ENCODE results near the gene RUNX2. TPM values are rescaled to one million over a fixed set of nuclear protein-coding genes. Genes with fewer than 3 reads are reported as not detected.

Gene RUNX2
- polyA plus RNA-seq, 1 donor from 2014 or later, result not detected

DNA sequence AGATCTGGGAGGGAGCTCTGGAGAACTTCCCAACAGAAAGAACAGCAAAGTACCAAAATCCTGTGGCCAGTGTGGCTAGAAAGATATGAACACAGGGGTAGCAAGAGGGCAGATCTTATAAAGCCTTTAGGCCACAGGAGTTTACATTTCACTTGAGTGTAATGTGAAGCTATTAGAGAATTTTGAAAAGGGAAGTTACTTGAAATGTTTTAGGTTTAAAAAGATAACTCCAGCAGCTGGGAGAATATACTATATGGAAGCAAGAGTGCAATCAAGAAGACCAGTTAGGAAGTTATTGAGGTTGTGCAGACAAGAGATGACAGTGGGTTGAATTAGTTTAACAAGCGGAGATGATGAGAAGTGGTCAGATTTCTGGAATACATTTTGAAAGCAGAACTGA is 41.7 kb downstream of the RUNX2 start:
- no peaks in the 10 kb centered on the region for H3K9me2 ChIP-seq (ENCODE audit: insufficient read depth, low read length)
- H3F3A ChIP-seq (ENCODE audit: insufficient read depth, low read length, poor library complexity, severe bottlenecking), result no peaks in the 10 kb centered on the region
- H4K20me1 ChIP-seq (ENCODE audit: insufficient read depth), result no peaks in the 10 kb centered on the region
- no peak overlapping the region for H3K4me3 ChIP-seq (ENCODE audit: low read length)
- H3K4me2 ChIP-seq (ENCODE audit: low read length), result no peak overlapping the region
- H3K79me2 ChIP-seq (replicated peaks; ENCODE audit: insufficient read depth, low read length), result no peaks in the 10 kb centered on the region
- H3K9ac ChIP-seq (ENCODE audit: low read length), result no peak overlapping the region
- H3K27me3 ChIP-seq (ENCODE audit: insufficient read depth, low read depth, low read length), result no peaks in the 10 kb centered on the region
- no peaks in the 10 kb centered on the region for H3K9me3 ChIP-seq (ENCODE audit: low read length)
- H3K36me3 ChIP-seq (ENCODE audit: insufficient read depth, low read length), result no peaks in the 10 kb centered on the region
- no peak for TF ChIP-seq TAF1 (IDR thresholded peaks at IDR 0.05; ENCODE audit: low read depth)
- no peak for TF ChIP-seq EP300 (conservative IDR thresholded peaks at IDR 0.05; ENCODE audit: poor library complexity, severe bottlenecking)
- no peak for TF ChIP-seq MXI1 (conservative IDR thresholded peaks at IDR 0.05; ENCODE audit: poor library complexity, severe bottlenecking)
- TF ChIP-seq CTCF (IDR thresholded peaks at IDR 0.05; ENCODE audit: poor library complexity, severe bottlenecking), result no peak
- no peak overlapping the region for H3K27ac ChIP-seq (ENCODE audit: low read length)
- no peak overlapping the region for H2AFZ ChIP-seq (ENCODE audit: low read depth, low read length)

GRCh38 chr6:45371924-45372573 is 43.9 kb downstream of the RUNX2 start:
- no peak overlapping the region for H3K4me2 ChIP-seq (ENCODE audit: low read length)
- peaks cover 3% of the 10 kb centered on the region for H3F3A ChIP-seq (ENCODE audit: insufficient read depth, low read length, poor library complexity, severe bottlenecking)
- H4K20me1 ChIP-seq (ENCODE audit: insufficient read depth), result no peaks in the 10 kb centered on the region
- H3K36me3 ChIP-seq (ENCODE audit: insufficient read depth, low read length), result no peaks in the 10 kb centered on the region
- no peak overlapping the region for H3K27ac ChIP-seq (ENCODE audit: low read length)
- H3K9ac ChIP-seq (ENCODE audit: low read length), result no peak overlapping the region
- H2AFZ ChIP-seq (ENCODE audit: low read depth, low read length), result no peak overlapping the region
- H3K9me2 ChIP-seq (ENCODE audit: insufficient read depth, low read length), result no peaks in the 10 kb centered on the region
- no peaks in the 10 kb centered on the region for H3K9me3 ChIP-seq (ENCODE audit: low read length)
- H3K79me2 ChIP-seq (replicated peaks; ENCODE audit: insufficient read depth, low read length), result peaks cover 16% of the 10 kb centered on the region
- no peak for TF ChIP-seq POLR2AphosphoS5 (IDR thresholded peaks at IDR 0.05)
- no peak for TF ChIP-seq SMC3 (conservative IDR thresholded peaks at IDR 0.05; ENCODE audit: poor library complexity)
- no peak for TF ChIP-seq MXI1 (conservative IDR thresholded peaks at IDR 0.05; ENCODE audit: poor library complexity, severe bottlenecking)
- H3K4me3 ChIP-seq (ENCODE audit: low read length), result no peak overlapping the region
- no peaks in the 10 kb centered on the region for H3K27me3 ChIP-seq (ENCODE audit: insufficient read depth, low read depth, low read length)

DNA sequence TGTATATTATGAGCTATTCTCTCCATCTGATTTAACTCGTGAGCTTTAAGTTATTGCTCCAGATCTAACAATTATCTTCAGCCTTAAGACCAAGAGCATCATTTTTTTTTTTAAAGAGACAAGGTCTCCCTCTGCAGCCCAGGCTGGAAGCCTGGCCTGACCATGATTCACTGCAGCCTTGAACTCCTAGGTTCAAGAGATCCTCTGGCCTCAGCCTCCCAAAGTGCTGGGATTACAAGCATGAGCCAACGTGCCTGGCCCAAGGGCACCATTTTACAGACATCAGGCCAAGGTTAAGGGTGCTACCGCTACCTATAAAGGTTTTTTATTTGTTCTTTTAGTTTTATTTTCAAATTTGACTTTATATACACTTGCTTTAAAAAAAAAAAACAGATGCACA is 47.3 kb downstream of the RUNX2 start:
- Histone ChIP-seq H3K79me2 (replicated peaks; ENCODE audit: insufficient read depth, low read length) (peaks cover 16% of the 10 kb centered on the region), H4K20me1 (ENCODE audit: insufficient read depth) (no peaks in the 10 kb centered on the region), H3K9me2 (ENCODE audit: insufficient read depth, low read length) (no peaks in the 10 kb centered on the region), H3F3A (ENCODE audit: insufficient read depth, low read length, poor library complexity, severe bottlenecking) (peaks cover 3% of the 10 kb centered on the region), H3K27me3 (ENCODE audit: insufficient read depth, low read depth, low read length) (no peaks in the 10 kb centered on the region), H2AFZ (ENCODE audit: low read depth, low read length) (no peak overlapping the region), H3K9ac (ENCODE audit: low read length) (no peak overlapping the region), H3K4me2 (ENCODE audit: low read length) (no peak overlapping the region), H3K9me3 (ENCODE audit: low read length) (no peaks in the 10 kb centered on the region), H3K36me3 (ENCODE audit: insufficient read depth, low read length) (no peaks in the 10 kb centered on the region), H3K4me3 (ENCODE audit: low read length) (no peak overlapping the region), H3K27ac (ENCODE audit: low read length) (no peak overlapping the region)
- no peak for TF ChIP-seq MXI1 (conservative IDR thresholded peaks at IDR 0.05; ENCODE audit: poor library complexity, severe bottlenecking)
- TF ChIP-seq CTCF (IDR thresholded peaks at IDR 0.05; ENCODE audit: poor library complexity, severe bottlenecking), result no peak
- no peak for TF ChIP-seq POLR2AphosphoS5 (IDR thresholded peaks at IDR 0.05)
- no peak for TF ChIP-seq TAF1 (IDR thresholded peaks at IDR 0.05; ENCODE audit: low read depth)
- TF ChIP-seq RAD21 (conservative IDR thresholded peaks at IDR 0.05), result no peak
- TF ChIP-seq SMC3 (conservative IDR thresholded peaks at IDR 0.05; ENCODE audit: poor library complexity), result no peak
- no peak for TF ChIP-seq EP300 (conservative IDR thresholded peaks at IDR 0.05; ENCODE audit: poor library complexity, severe bottlenecking)
- TF ChIP-seq, protein P1, sequence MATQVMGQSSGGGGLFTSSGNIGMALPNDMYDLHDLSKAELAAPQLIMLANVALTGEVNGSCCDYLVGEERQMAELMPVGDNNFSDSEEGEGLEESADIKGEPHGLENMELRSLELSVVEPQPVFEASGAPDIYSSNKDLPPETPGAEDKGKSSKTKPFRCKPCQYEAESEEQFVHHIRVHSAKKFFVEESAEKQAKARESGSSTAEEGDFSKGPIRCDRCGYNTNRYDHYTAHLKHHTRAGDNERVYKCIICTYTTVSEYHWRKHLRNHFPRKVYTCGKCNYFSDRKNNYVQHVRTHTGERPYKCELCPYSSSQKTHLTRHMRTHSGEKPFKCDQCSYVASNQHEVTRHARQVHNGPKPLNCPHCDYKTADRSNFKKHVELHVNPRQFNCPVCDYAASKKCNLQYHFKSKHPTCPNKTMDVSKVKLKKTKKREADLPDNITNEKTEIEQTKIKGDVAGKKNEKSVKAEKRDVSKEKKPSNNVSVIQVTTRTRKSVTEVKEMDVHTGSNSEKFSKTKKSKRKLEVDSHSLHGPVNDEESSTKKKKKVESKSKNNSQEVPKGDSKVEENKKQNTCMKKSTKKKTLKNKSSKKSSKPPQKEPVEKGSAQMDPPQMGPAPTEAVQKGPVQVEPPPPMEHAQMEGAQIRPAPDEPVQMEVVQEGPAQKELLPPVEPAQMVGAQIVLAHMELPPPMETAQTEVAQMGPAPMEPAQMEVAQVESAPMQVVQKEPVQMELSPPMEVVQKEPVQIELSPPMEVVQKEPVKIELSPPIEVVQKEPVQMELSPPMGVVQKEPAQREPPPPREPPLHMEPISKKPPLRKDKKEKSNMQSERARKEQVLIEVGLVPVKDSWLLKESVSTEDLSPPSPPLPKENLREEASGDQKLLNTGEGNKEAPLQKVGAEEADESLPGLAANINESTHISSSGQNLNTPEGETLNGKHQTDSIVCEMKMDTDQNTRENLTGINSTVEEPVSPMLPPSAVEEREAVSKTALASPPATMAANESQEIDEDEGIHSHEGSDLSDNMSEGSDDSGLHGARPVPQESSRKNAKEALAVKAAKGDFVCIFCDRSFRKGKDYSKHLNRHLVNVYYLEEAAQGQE (IDR thresholded peaks at IDR 0.05; ENCODE audit: borderline replicate concordance), result no peak
- TF ChIP-seq EZH2 (IDR thresholded peaks at IDR 0.05; ENCODE audit: borderline replicate concordance, insufficient read depth, low read length, poor library complexity, severe bottlenecking), result no peak
